ENCODE measurements around the gene GALP.

- TF ChIP-seq SIN3A (IDR thresholded peaks at IDR 0.05; ENCODE audit: borderline replicate concordance, insufficient read depth, low read length) (no peak), POLR2AphosphoS5 (IDR thresholded peaks at IDR 0.05; ENCODE audit: low read depth, low read length) (no peak), TAF1 (IDR thresholded peaks at IDR 0.05; ENCODE audit: borderline replicate concordance, insufficient read depth, low read length) (no peak)
These were observed 37.7 kb upstream of the GALP start for GRCh38 chr19:56138069-56138468.

All from PFSK-1 (cell line).